Osteoblast (primary cell): ENCODE data around the gene SLC6A2. TPM values are rescaled to one million over a fixed set of nuclear protein-coding genes. Genes with fewer than 3 reads are reported as not detected.

Experiments
- DNase-seq: peaks from one replicate; pipeline ENCODE4 v3.0.0; 2011; ENCODE audit warnings: low spot score, mixed read lengths; ENCODE audit not compliant: insufficient read length; ENCODE audit errors: missing footprints
- H2AFZ ChIP-seq: 2 replicates; pipeline ENCODE4 v1.6.0; 2011; ENCODE audit warnings: mild to moderate bottlenecking, low read length
- H3K27ac ChIP-seq: 2 replicates; pipeline ENCODE4 v1.5.1; 2011; ENCODE audit warnings: mild to moderate bottlenecking, low read depth, low read length, moderate library complexity
- H3K27me3 ChIP-seq: 2 replicates; pipeline ENCODE4 v1.6.0; 2012; ENCODE audit warnings: mild to moderate bottlenecking, control low read depth, inconsistent platforms, low read length, moderate library complexity; ENCODE audit not compliant: insufficient read depth
- H3K36me3 ChIP-seq: 2 replicates; pipeline ENCODE4 v1.5.1; 2011; ENCODE audit warnings: mild to moderate bottlenecking, low read length, control low read depth, moderate library complexity; ENCODE audit not compliant: insufficient read depth
- H3K4me1 ChIP-seq: 2 replicates; pipeline ENCODE4 v1.5.1; 2011; ENCODE audit warnings: mild to moderate bottlenecking, low read length, control low read depth, moderate library complexity; ENCODE audit not compliant: insufficient read depth
- H3K4me2 ChIP-seq: 2 replicates; pipeline ENCODE4 v1.6.0; 2011; ENCODE audit warnings: mild to moderate bottlenecking, low read length; ENCODE audit not compliant: insufficient read depth
- H3K4me3 ChIP-seq: fragments of 200-600 bp; sonication (generic); 3 replicates; pipeline ENCODE4 v1.5.1; 2012; ENCODE audit warnings: mild to moderate bottlenecking, low read length, inconsistent platforms; ENCODE audit not compliant: insufficient read depth
- H3K79me2 ChIP-seq: 2 replicates; pipeline ENCODE4 v1.6.0; 2012; ENCODE audit warnings: mild to moderate bottlenecking, low read length, control low read depth, inconsistent platforms; ENCODE audit not compliant: insufficient read depth
- H3K9me3 ChIP-seq: 2 replicates; pipeline ENCODE4 v1.5.1; 2011; ENCODE audit warnings: low read depth, low read length, control low read depth
- H4K20me1 ChIP-seq: 2 replicates; pipeline ENCODE4 v1.6.0; 2012; ENCODE audit warnings: mild to moderate bottlenecking, low read length, control low read depth; ENCODE audit not compliant: insufficient read depth
- CTCF ChIP-seq: IDR thresholded peaks from 2 replicates; pipeline ENCODE4 v1.5.1; 2011; ENCODE audit warnings: mild to moderate bottlenecking, low read depth, low read length, moderate library complexity; ENCODE audit errors: extremely low read depth
- total RNA-seq: library from RNA; depleted of rRNA; stranded (reverse); fragments of >200 nt; gene quantifications from 2 replicates; pipeline ENCODE4 v1.2.3, GENCODE V29; 2012

The SLC6A2 gene
- total RNA-seq, 1 donor, result not detected

GRCh38 chr16:55671974-55672280 lies 16.1 kb downstream of the SLC6A2 start:
- TF ChIP-seq CTCF, result no peak
- H3K4me3 ChIP-seq, result no peak overlapping the region

GRCh38 chr16:55672471-55672870 lies 16.7 kb downstream of the SLC6A2 start:
- Histone ChIP-seq H3K27me3 (peaks cover 10% of the 10 kb centered on the region), H4K20me1 (no peaks in the 10 kb centered on the region), H3K4me1 (peaks cover 7% of the 10 kb centered on the region), H3K4me3 (no peak overlapping the region), H3K9me3 (no peaks in the 10 kb centered on the region), H3K36me3 (no peaks in the 10 kb centered on the region), H3K4me2 (no peak overlapping the region), H2AFZ (no peak overlapping the region), H3K79me2 (no peaks in the 10 kb centered on the region), H3K27ac (no peak overlapping the region)
- TF ChIP-seq CTCF, result no peak
- no peak for DNase-seq

More at GRCh38 chr16:55671974-55672280, 16.1 kb downstream of the SLC6A2 start:
- Histone ChIP-seq H3K4me1 (peaks cover 7% of the 10 kb centered on the region), H3K4me2 (no peak overlapping the region), H3K79me2 (no peaks in the 10 kb centered on the region), H3K9me3 (no peaks in the 10 kb centered on the region), H3K36me3 (no peaks in the 10 kb centered on the region), H3K27me3 (peaks cover 8% of the 10 kb centered on the region), H2AFZ (no peak overlapping the region), H3K27ac (no peak overlapping the region), H4K20me1 (no peaks in the 10 kb centered on the region)
- DNase-seq, result no peak

- Histone ChIP-seq H3K4me2 (no peak overlapping the region), H3K36me3 (no peaks in the 10 kb centered on the region), H3K27me3 (peaks cover 9% of the 10 kb centered on the region), H3K4me3 (no peak overlapping the region), H2AFZ (no peak overlapping the region), H3K27ac (no peak overlapping the region), H4K20me1 (no peaks in the 10 kb centered on the region), H3K79me2 (no peaks in the 10 kb centered on the region), H3K4me1 (no peaks in the 10 kb centered on the region), H3K9me3 (no peaks in the 10 kb centered on the region)
- no peak for TF ChIP-seq CTCF
- no peak for DNase-seq
These were observed 22.5 kb downstream of the SLC6A2 start for GRCh38 chr16:55678161-55678821.

- peaks cover 4% of the 10 kb centered on the region for H3K27me3 ChIP-seq
- no peaks in the 10 kb centered on the region for H3K36me3 ChIP-seq
- H3K79me2 ChIP-seq, result no peaks in the 10 kb centered on the region
- H2AFZ ChIP-seq, result no peak overlapping the region
- no peak for TF ChIP-seq CTCF
- no peaks in the 10 kb centered on the region for H3K9me3 ChIP-seq
- no peak for DNase-seq
- no peaks in the 10 kb centered on the region for H4K20me1 ChIP-seq
- H3K4me2 ChIP-seq, result no peak overlapping the region
- H3K4me3 ChIP-seq, result no peak overlapping the region
- H3K4me1 ChIP-seq, result no peaks in the 10 kb centered on the region
- no peak overlapping the region for H3K27ac ChIP-seq
These were observed 26.3 kb downstream of the SLC6A2 start for GRCh38 chr16:55682086-55682485.
